Ishikawa (cell line): ENCODE data around the gene VTN.

Experiments used
- CEBPB ChIP-seq: IDR thresholded peaks from 2 replicates; pipeline ENCODE4 v1.6.1; 2012
- CREB1 ChIP-seq: IDR thresholded peaks from 2 replicates; pipeline ENCODE4 v1.6.1; 2012; ENCODE audit warnings: low read depth
- EGR1 ChIP-seq: IDR thresholded peaks from 2 replicates; pipeline ENCODE4 v1.6.1; 2012
- EP300 ChIP-seq: IDR thresholded peaks from 2 replicates; pipeline ENCODE4 v1.6.1; 2012; ENCODE audit warnings: borderline replicate concordance
- FOXM1 ChIP-seq: IDR thresholded peaks from 2 replicates; pipeline ENCODE4 v1.6.1; 2012; ENCODE audit warnings: low read depth, borderline replicate concordance
- NFIC ChIP-seq: IDR thresholded peaks from 2 replicates; pipeline ENCODE4 v1.6.1; 2012
- RAD21 ChIP-seq: IDR thresholded peaks from 2 replicates; pipeline ENCODE4 v1.6.1; 2012; ENCODE audit warnings: low read depth
- TAF1 ChIP-seq: IDR thresholded peaks from 2 replicates; pipeline ENCODE4 v1.6.1; 2012; ENCODE audit warnings: low read depth, mild to moderate bottlenecking
- TCF12 ChIP-seq: IDR thresholded peaks from 2 replicates; pipeline ENCODE4 v1.6.1; 2012; ENCODE audit warnings: low read depth
- TEAD4 ChIP-seq: IDR thresholded peaks from 2 replicates; pipeline ENCODE4 v1.6.1; 2012
- YY1 ChIP-seq: IDR thresholded peaks from 2 replicates; pipeline ENCODE4 v1.6.1; 2012; ENCODE audit warnings: low read depth
- ZBTB7A ChIP-seq: IDR thresholded peaks from 2 replicates; pipeline ENCODE4 v1.6.1; 2012; ENCODE audit warnings: low read depth
- TF ChIP-seq, protein P1 (sequence below): IDR thresholded peaks from 2 replicates; pipeline ENCODE4 v1.6.1; 2012
- TF ChIP-seq, protein P2 (sequence below): IDR thresholded peaks from 2 replicates; pipeline ENCODE4 v1.6.1; 2012
- TF ChIP-seq, protein P3 (sequence below): IDR thresholded peaks from 2 replicates; pipeline ENCODE4 v1.6.1; 2012; ENCODE audit warnings: low read depth, mild to moderate bottlenecking

The VTN gene

DNA sequence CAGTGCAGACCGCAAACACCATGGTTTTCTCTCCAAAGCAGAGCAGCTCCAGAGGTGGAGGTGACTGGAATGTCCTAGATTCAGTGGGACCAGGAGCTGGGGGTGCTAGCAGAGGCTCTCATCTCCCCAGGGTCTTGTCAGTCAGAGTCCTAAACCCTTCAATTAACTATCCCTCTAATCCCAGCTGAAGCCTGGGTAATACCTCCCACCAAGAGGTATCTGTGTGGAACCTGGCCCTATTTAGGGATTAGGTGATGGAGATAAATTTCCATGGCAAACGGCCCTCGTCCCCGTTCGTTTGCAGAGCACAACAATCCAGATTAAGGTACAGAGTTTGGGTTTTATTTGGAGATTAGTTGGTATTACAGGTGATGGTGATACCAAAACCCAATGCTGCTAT is 6.9 kb downstream of the VTN start:
- no peak for TF ChIP-seq TCF12
- TF ChIP-seq, protein P1, sequence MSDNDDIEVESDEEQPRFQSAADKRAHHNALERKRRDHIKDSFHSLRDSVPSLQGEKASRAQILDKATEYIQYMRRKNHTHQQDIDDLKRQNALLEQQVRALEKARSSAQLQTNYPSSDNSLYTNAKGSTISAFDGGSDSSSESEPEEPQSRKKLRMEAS = no peak
- TF ChIP-seq TEAD4 = no peak
- no peak for TF ChIP-seq EP300
- no peak for TF ChIP-seq EGR1
- TF ChIP-seq CREB1 = no peak
- TF ChIP-seq YY1 = no peak

DNA sequence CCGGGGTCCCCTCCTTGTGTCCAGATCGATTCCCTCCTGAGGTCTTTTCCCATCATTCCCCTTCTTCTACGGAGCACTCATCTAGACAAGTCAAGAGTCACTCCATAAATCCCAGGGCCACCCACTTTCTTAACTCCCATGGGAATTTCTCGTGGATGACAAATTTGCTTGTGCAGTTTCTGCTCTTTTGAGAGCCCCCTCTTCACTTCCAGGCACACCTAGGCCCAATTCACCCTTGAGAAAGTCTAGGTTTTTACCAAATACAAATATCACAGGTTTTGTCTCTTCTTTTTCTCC is 12.3 kb downstream of the VTN start:
- TF ChIP-seq EGR1 (no peak), TEAD4 (no peak), RAD21 (no peak), EP300 (no peak), YY1 (no peak)
- TF ChIP-seq, protein P2, sequence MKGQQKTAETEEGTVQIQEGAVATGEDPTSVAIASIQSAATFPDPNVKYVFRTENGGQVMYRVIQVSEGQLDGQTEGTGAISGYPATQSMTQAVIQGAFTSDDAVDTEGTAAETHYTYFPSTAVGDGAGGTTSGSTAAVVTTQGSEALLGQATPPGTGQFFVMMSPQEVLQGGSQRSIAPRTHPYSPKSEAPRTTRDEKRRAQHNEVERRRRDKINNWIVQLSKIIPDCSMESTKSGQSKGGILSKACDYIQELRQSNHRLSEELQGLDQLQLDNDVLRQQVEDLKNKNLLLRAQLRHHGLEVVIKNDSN = no peak
- TF ChIP-seq, protein P3, sequence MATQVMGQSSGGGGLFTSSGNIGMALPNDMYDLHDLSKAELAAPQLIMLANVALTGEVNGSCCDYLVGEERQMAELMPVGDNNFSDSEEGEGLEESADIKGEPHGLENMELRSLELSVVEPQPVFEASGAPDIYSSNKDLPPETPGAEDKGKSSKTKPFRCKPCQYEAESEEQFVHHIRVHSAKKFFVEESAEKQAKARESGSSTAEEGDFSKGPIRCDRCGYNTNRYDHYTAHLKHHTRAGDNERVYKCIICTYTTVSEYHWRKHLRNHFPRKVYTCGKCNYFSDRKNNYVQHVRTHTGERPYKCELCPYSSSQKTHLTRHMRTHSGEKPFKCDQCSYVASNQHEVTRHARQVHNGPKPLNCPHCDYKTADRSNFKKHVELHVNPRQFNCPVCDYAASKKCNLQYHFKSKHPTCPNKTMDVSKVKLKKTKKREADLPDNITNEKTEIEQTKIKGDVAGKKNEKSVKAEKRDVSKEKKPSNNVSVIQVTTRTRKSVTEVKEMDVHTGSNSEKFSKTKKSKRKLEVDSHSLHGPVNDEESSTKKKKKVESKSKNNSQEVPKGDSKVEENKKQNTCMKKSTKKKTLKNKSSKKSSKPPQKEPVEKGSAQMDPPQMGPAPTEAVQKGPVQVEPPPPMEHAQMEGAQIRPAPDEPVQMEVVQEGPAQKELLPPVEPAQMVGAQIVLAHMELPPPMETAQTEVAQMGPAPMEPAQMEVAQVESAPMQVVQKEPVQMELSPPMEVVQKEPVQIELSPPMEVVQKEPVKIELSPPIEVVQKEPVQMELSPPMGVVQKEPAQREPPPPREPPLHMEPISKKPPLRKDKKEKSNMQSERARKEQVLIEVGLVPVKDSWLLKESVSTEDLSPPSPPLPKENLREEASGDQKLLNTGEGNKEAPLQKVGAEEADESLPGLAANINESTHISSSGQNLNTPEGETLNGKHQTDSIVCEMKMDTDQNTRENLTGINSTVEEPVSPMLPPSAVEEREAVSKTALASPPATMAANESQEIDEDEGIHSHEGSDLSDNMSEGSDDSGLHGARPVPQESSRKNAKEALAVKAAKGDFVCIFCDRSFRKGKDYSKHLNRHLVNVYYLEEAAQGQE = no peak
- TF ChIP-seq, protein P1 = no peak

DNA sequence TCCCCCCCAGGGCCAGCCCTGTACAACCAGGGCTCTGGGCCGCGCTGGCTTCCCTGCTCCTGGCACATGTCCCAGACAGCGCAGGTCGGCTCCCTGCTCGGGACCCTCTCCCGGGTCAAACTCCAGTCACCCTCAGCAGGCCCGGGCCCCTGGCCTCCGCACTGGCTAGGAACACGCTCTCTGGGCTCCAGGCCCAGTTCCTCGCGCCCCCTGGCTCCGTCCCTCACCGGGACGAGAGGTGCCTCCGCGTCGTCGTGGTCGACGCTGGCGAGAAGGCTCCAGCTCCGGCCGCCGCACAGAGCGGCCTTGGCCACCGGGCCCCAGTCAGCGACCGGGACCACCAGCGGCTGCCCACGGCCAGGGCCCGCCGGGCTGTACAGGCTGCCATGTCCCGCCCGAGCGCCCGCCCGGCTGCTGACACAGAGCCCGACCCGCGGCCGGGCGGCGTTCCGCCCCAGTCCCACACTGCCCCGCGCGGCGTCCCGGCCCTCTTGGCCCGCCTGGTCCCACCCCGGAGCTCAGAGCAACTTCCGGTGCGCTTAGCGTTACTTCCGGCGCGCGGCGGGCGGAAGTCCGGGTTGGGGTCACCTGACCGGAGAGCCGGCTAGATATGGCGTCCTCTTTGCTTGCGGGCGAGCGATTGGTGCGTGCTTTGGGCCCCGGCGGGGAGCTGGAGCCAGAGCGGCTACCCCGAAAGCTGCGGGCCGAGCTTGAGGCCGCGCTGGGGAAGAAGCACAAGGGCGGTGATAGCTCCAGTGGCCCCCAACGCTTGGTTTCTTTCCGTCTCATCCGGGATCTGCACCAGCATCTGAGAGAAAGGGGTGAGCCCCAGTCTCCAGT is 12.8 kb downstream of the VTN start, which contains the start of gene POLDIP2:
Gene POLDIP2 (minus strand): TSS at position 467 of the 840 bp plus-strand sequence. CDS start 79 bp downstream, at position 388.
- peak; percentile 21; the same call in 1 of the 2 replicates for TF ChIP-seq EGR1
- TF ChIP-seq, protein P2 = peak; percentile 98
- TF ChIP-seq, protein P1 = peak; percentile 47; the same call in 1 of the 2 replicates
- TF ChIP-seq RAD21 = no peak
- TF ChIP-seq TCF12 = peak; percentile 43; the same call in 1 of the 2 replicates
- peak; percentile 96 for TF ChIP-seq YY1
- no peak for TF ChIP-seq FOXM1
- peak; percentile 90 for TF ChIP-seq TAF1
- no peak for TF ChIP-seq ZBTB7A
- TF ChIP-seq TEAD4 = no peak
- TF ChIP-seq NFIC = no peak
- TF ChIP-seq EP300 = no peak
- peak; percentile 77 for TF ChIP-seq CREB1
- TF ChIP-seq, protein P3 = no peak
- no peak for TF ChIP-seq CEBPB

DNA sequence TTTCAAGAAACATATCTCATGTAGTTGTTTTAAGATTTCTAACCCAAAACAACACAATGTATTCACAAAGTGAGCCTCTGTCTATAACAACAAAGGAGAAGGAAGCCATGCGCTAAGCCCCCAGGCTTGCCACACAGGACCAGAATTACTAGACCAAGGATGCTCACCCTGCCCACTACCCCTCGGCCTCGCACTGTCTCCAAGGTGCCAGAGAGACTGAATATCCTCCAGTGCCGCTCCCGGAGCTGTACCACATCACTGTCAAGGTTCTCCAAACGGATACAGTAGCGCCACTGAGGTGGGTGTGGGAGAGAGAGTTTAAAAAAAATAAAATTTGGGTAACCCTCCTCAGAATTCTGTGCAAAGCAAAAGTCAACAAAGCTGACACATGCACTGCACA is 19.8 kb downstream of the VTN start:
- TF ChIP-seq CREB1 (no peak), EGR1 (no peak), EP300 (no peak), TEAD4 (no peak), CEBPB (no peak), TCF12 (no peak), TAF1 (no peak), YY1 (no peak), NFIC (no peak), FOXM1 (no peak), RAD21 (no peak), ZBTB7A (no peak)
- TF ChIP-seq, protein P3 = no peak
- TF ChIP-seq, protein P1 = no peak
- TF ChIP-seq, protein P2 = no peak
